Body of pancreas (tissue), 4 donors: ENCODE data around the gene SLC35F6.

ENCODE experiments used
- CTCF ChIP-seq, 7 experiments: fragments of 450-650 bp in 4 of 7; fragments of 200-600 bp in 3 of 7; sonication (generic) in 3 of 7; IDR thresholded peaks; one replicate each; pipeline ENCODE4 v1.5.1; 2016 to 2019; ENCODE audit warnings: antibody characterized with exemption in 7 of 7
- POLR2A ChIP-seq, 3 donors: fragments of 450-650 bp; IDR thresholded peaks; one replicate each; pipeline ENCODE4 v1.6.1; 2016; ENCODE audit warnings: antibody characterized with exemption in 3 of 3, mild to moderate bottlenecking in 2 of 3

DNA sequence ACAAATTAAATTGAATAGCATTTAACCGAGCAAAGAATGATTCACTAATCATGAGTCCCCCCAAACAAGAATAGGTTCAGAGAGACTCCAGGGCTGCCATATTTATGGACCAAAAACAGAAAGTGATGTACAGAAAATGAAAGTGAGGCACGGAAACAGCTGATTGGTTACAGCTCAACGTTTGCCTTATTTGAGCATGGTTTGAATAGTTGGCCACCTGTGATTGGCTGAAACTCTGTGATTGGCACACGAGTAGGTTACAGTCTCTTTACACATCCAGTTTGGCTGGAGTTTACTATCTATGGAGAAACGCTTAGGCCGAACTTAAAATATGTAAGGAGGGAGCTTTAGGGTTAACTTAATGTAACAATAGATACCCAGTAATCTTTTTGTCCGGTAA is 56.8 kb downstream of the SLC35F6 start:
- TF ChIP-seq CTCF (IDR thresholded peaks at IDR 0.05) (no peak), POLR2A (IDR thresholded peaks at IDR 0.05) (no peak)
